Activated CD4-positive, alpha-beta memory T cell treated with anti-CD3 and anti-CD28 coated beads, Interleukin-2, amount 10 ng/mL, durations not matched to agents 7 days and 5 days (primary cell): ENCODE measurements around the gene SPATA24. TPM values are rescaled to one million over a fixed set of nuclear protein-coding genes. Genes with fewer than 3 reads are reported as not detected.
"Not testable (repeated sequence)": the region's sequence is repeated elsewhere in the genome, so short reads cannot be mapped to it uniquely, and the experiment has no call there.

Experiments used
- CTCF ChIA-PET: fragments of 350-600 bp; sonication (Branson Sonifier 250); formaldehyde crosslinking; loops from one replicate; lab custom pipeline; 2021; ENCODE audit warnings: antibody characterized with exemption, inconsistent platforms; lab: Charles Lee
- POLR2A ChIA-PET: fragments of 350-600 bp; sonication (Branson Sonifier 250); formaldehyde crosslinking; loops from one replicate; lab custom pipeline; 2021; ENCODE audit warnings: antibody characterized with exemption; lab: Charles Lee
- DNase-seq: peaks from one replicate; pipeline ENCODE4 v3.0.0-alpha.2; 2020
- H3K27ac Mint-ChIP-seq: one replicate; pipeline ENCODE4 v1.8.0; 2021; ENCODE audit warnings: mild to moderate bottlenecking, mixed read lengths
- H3K27me3 Mint-ChIP-seq: one replicate; pipeline ENCODE4 v1.8.0; 2021; ENCODE audit warnings: mixed read lengths
- H3K36me3 Mint-ChIP-seq: one replicate; pipeline ENCODE4 v1.8.0; 2021; ENCODE audit warnings: low read depth, mixed read lengths
- H3K4me1 Mint-ChIP-seq: one replicate; pipeline ENCODE4 v1.8.0; 2021; ENCODE audit warnings: mixed read lengths
- H3K4me3 Mint-ChIP-seq: one replicate; pipeline ENCODE4 v1.8.0; 2021; ENCODE audit warnings: mild to moderate bottlenecking, mixed read lengths
- H3K9me3 Mint-ChIP-seq: one replicate; pipeline ENCODE4 v1.8.0; 2021; ENCODE audit warnings: mixed read lengths
- total RNA-seq, 2 experiments: library from RNA; stranded (reverse); gene quantifications; one replicate each; pipeline ENCODE4 v1.2.3, GENCODE V29; 2021

Gene SPATA24
- total RNA-seq, 2 experiments from 2014 or later = 9.4 to 9.5 TPM

DNA sequence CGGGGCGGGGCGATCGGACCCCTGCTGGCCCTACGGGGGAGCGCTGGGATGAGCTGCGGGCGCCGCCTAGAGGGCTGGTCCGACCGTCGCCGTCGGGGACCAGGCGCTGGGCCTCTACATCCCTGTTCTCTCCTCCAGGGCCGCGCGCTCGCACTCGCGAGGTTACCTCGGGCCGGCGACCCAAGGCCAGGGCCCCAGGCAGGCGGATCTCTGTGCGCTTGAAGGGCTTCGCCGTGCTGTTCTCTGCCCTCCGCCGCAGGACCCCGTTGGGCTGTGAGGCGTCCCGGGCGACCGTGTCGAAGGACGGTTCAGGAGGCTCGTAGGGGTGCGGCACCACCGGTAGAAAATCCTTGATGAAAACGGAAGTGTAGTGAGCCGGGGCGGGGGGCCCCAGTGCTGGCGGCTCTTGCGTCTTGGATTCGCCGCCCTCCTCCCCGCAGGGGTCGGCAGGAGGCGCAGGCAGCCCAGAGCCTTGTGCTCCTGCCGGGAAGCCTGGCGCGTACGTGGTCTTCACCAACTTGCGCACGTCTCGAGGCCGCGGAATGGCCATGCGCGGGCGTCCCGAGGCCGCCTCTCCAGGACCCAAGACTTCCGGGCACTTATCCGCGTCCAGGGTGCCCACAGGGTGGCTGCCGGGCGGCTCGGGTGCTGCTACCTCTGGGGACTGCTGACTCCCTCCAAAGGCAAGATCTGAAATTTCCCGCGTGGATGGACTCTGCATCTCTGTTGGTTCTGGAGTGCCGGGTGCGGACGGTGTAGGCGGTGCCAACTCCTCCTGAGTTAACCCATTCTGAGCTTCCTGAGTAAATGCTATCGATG, 11.0 kb downstream of the SPATA24 start:
- CTCF ChIA-PET = interaction anchor here (0.6 to 5.2 kb wide), 11 partner anchors 10 to 169 kb away, joined by 3 to 26 read pairs (median 3); partner anchors contain the start of genes PAIP2, SPATA24 and STING1
- POLR2A ChIA-PET = interaction anchor here (0.6 to 10.9 kb wide), 20 partner anchors 12 to 817 kb away, joined by 3 to 122 read pairs (median 7); partner anchors contain the start of genes DNAJC18, HSPA9, MATR3 and PAIP2
- Mint-ChIP-seq H3K36me3 (peaks cover 29% of the 10 kb centered on the region), H3K27me3 (no peaks in the 10 kb centered on the region), H3K9me3 (no peaks in the 10 kb centered on the region), H3K4me1 (peaks cover 65% of the 10 kb centered on the region), H3K27ac (peak overlapping the region; percentile 90), H3K4me3 (peak overlapping the region; percentile 99)
- peak; percentile 92 for DNase-seq

GRCh38 chr5:139392324-139392677, 11.6 kb downstream of the SPATA24 start:
- no peak for DNase-seq
- CTCF ChIA-PET = interaction anchor here (0.7 to 5.2 kb wide), 8 partner anchors 10 to 169 kb away, joined by 3 to 26 read pairs (median 4); partner anchors contain the start of genes PAIP2, SPATA24 and STING1
- peak overlapping the region; percentile 99 for H3K27ac Mint-ChIP-seq
- peaks cover 66% of the 10 kb centered on the region for H3K4me1 Mint-ChIP-seq
- peak overlapping the region; percentile 99 for H3K4me3 Mint-ChIP-seq
- H3K9me3 Mint-ChIP-seq = no peaks in the 10 kb centered on the region
- POLR2A ChIA-PET = interaction anchor here (0.7 to 10.9 kb wide), 20 partner anchors 12 to 849 kb away, joined by 3 to 122 read pairs (median 6); partner anchors contain the start of genes DNAJC18, ETF1, HSPA9 and MATR3
- no peaks in the 10 kb centered on the region for H3K27me3 Mint-ChIP-seq
- peaks cover 27% of the 10 kb centered on the region for H3K36me3 Mint-ChIP-seq

- ChIA-PET CTCF (interaction anchor here (0.6 to 5.2 kb wide), 12 partner anchors 9 to 170 kb away, joined by 3 to 26 read pairs (median 5); partner anchors contain the start of genes PAIP2, SPATA24 and STING1), POLR2A (interaction anchor here (0.7 to 10.9 kb wide), 27 partner anchors 10 to 849 kb away, joined by 3 to 122 read pairs (median 5); partner anchors contain the start of genes DNAJC18, ETF1, HSPA9 and MATR3)
- Mint-ChIP-seq H3K4me1 (peaks cover 63% of the 10 kb centered on the region), H3K27ac (peak overlapping the region; percentile 99), H3K36me3 (peaks cover 22% of the 10 kb centered on the region), H3K9me3 (no peaks in the 10 kb centered on the region), H3K27me3 (no peaks in the 10 kb centered on the region), H3K4me3 (peak overlapping the region; percentile 99)
- DNase-seq = peak; percentile 58
Measured at GRCh38 chr5:139391570-139392323, 12.1 kb downstream of the SPATA24 start.

DNA sequence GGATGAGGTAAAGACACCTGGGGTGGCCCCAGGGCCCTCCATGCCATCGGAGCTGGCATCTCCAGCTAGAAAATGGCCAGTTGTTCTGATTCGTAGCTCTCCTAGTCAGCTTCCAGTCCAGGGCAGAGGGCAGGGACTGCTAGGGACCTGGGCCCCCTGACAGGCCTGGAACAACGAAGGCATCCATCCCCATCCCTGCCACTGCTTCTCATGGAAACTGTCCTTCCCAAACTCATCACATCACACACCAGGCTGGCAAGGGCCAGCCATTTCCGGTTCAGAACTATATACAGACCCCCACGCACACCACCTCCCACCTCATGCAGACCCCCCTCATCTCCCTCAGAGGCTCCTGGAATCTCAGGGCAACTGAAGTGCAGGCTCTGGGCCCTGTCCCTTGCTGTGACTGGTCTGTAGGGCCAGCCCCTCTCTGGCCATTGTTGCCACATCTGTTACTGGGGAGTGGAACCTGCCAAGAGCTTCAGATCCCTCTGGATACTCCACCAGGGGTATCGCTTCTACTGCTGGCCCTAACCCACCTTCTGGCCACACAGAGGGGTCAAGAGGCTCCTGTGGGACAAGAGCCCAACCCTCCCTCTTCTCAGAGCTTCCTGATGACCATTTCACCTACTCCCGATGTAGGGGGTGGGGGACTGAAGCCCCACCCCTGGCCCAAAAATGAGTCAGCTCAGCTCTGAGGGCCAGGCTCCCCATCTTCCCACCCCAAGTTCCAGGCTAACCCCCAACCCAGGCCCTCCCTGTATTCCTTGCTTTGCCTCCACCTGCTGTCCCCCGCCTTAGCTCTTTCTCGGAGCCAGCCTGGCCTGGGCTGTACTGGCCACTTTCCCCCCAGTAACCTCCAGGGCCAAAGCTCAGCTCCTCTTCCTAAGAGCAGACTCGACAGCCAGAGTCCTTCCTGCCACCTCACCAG, 13.0 kb downstream of the SPATA24 start:
- peak overlapping the region; percentile 99 for H3K27ac Mint-ChIP-seq
- no peaks in the 10 kb centered on the region for H3K27me3 Mint-ChIP-seq
- peaks cover 14% of the 10 kb centered on the region for H3K36me3 Mint-ChIP-seq
- H3K4me1 Mint-ChIP-seq = peaks cover 64% of the 10 kb centered on the region
- DNase-seq = no peak
- peak overlapping the region; percentile 99 for H3K4me3 Mint-ChIP-seq
- CTCF ChIA-PET = interaction anchor here (0.6 to 5.2 kb wide), 10 partner anchors 9 to 139 kb away, joined by 3 to 26 read pairs (median 6); partner anchors contain the start of genes PAIP2 and SPATA24
- no peaks in the 10 kb centered on the region for H3K9me3 Mint-ChIP-seq
- POLR2A ChIA-PET = interaction anchor here (0.9 to 10.9 kb wide), 29 partner anchors 9 to 848 kb away, joined by 3 to 122 read pairs (median 5); partner anchors contain the start of genes ETF1, HSPA9, MATR3 and PAIP2

DNA sequence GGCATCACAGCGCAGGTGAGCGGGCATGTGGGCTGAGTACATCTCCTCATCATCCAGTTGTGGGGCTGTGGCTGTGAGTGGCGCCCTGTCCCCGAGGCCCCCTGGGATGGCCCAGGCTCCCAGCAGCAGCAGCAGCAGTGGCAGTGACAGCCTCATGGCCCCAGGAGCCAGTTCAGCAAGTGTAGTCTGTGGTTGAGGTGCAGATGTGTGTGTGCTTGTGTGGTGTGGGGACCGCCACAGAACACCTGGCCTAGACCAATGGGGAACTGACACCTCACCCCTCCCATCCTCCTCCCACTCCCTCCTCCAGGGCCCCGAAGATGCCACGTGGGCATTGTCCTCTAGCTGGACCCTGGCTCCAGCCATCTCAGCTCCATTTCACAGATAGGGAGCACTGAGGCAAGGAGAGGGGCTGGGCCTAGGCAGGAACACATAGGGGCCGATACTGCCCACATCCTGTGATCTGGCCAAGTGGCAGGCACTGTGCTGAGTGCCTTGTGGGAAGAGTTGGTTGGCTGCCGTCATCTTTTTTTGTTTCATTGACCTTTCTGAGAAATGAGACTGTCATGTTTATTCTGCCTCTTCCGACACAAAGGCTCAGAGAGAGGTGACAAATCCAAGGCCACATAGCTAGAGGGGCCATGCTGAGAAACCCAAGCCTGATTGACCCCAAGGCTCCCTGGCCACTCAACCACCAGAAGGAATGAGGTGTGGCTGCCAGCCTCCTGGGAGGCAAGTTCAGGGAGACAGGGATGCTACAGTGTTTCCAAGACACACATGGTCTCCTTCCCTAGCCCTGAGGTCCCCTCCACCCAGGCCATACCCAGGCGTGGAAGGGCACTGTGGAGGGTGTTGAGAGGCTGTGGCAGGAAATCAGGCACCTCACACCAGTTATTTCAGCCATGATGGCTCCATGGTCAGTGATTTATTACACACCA, 13.9 kb downstream of the SPATA24 start, which contains the start of gene MZB1:
TSS of gene MZB1 (minus strand) at position 213 of the 938 bp plus-strand sequence. CDS start at position 156, 57 bp downstream.
- ChIA-PET POLR2A (interaction anchor here (0.6 to 10.9 kb wide), 25 partner anchors 9 to 815 kb away, joined by 3 to 122 read pairs (median 4); partner anchors contain the start of genes HSPA9, MATR3, PAIP2 and SPATA24), CTCF (interaction anchor here (0.6 to 5.2 kb wide), 8 partner anchors 13 to 870 kb away, joined by 3 to 26 read pairs (median 6); partner anchors contain the start of genes MATR3, PAIP2 and SPATA24)
- H3K27me3 Mint-ChIP-seq = no peaks in the 10 kb centered on the region
- peaks cover 65% of the 10 kb centered on the region for H3K4me1 Mint-ChIP-seq
- peak; percentile 89 for DNase-seq
- H3K9me3 Mint-ChIP-seq = no peaks in the 10 kb centered on the region
- H3K36me3 Mint-ChIP-seq = peaks cover 14% of the 10 kb centered on the region
- peak within 1 kb of the TSS; percentile 99 for H3K27ac Mint-ChIP-seq
- H3K4me3 Mint-ChIP-seq = peak within 1 kb of the TSS; percentile 99

DNA sequence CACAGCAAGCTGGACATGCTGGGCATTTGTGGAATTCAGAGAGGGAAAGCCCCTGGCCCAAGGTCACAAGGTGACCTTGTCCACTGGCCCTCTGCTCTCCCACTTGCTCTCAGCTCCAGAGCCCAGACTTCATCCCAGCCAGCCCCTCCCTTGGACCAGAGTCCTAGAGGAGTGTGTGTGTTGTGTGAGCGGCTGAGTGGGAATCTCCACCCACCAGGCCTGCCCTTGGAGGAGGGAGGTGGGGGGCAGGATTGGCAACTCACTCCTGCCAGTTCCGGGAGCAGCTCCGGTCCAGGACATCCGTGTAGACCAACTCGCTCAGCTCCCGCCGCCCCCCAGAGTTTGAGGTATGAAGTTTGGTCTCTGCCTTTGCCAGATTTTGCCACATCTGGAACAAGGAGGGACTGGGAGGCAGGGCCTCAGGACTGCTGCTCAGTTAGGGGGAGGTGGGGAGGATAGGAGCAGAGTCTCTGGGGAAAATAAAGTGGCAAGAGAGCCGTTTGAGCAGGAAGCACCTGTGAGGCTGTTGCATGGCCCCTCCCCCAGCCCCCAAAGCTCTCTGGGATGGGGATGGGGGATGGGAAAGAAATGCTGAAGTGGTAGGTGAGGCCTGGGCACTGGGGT, 15.6 kb downstream of the SPATA24 start:
- Mint-ChIP-seq H3K9me3 (no peaks in the 10 kb centered on the region), H3K4me1 (peaks cover 75% of the 10 kb centered on the region), H3K27me3 (no peaks in the 10 kb centered on the region), H3K27ac (peak overlapping the region; percentile 52), H3K36me3 (peaks cover 14% of the 10 kb centered on the region), H3K4me3 (peak overlapping the region; percentile 99)
- DNase-seq = no peak
- ChIA-PET POLR2A (interaction anchor here (0.6 to 10.9 kb wide), 7 partner anchors 12 to 175 kb away, joined by 3 to 122 read pairs (median 5); partner anchors contain the start of genes MATR3, PAIP2, SPATA24 and UBE2D2), CTCF (interaction anchor here (0.5 kb wide), 1 partner anchor 795 kb away, joined by 4 read pairs; no protein-coding TSS in a partner anchor)

DNA sequence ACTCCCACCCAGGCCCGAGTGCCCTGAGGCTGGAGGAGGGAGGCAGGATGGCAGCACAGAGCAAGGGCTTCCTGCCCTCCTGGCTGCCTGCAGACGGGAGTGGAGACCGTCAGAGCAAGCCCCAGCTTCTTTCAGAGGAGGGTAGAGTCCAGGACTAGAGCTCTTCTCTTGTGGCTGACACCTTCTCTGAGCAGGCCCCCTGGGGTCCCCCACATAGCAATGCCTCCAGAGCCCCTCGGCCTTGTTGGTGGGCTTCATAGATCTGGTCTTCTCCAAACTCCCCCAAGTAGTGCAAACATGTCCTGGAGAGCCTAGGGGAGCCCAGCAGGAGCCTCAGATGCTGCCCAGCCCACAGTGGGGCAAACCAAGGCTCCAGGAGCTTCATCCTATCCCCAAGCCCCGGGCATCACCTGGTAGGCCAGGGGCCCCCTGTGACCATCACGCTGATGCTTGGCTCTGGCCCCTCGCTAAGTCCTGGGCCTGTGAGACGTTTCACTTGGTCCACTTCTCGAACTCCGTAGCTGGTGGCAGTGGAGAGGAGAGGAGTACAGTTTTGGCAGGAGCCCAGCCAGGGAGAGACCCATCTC, 16.2 kb downstream of the SPATA24 start:
- peaks cover 75% of the 10 kb centered on the region for H3K4me1 Mint-ChIP-seq
- H3K4me3 Mint-ChIP-seq = peak overlapping the region; percentile 99
- no peaks in the 10 kb centered on the region for H3K9me3 Mint-ChIP-seq
- H3K27me3 Mint-ChIP-seq = no peaks in the 10 kb centered on the region
- no peak for DNase-seq
- H3K36me3 Mint-ChIP-seq = peaks cover 14% of the 10 kb centered on the region
- ChIA-PET CTCF (interaction anchor here (0.5 to 1.3 kb wide), 2 partner anchors 46 to 795 kb away, joined by 4 read pairs; partner anchors contain the start of gene PAIP2), POLR2A (interaction anchor here (0.7 to 10.9 kb wide), 7 partner anchors 11 to 174 kb away, joined by 3 to 122 read pairs (median 5); partner anchors contain the start of genes MATR3, PAIP2, SPATA24 and UBE2D2)
- peak overlapping the region; percentile 49 for H3K27ac Mint-ChIP-seq

- H3K27me3 Mint-ChIP-seq, DNase-seq, H3K4me3 Mint-ChIP-seq, H3K9me3 Mint-ChIP-seq: not testable (repeated sequence)
- peak overlapping the region; percentile 49 for H3K27ac Mint-ChIP-seq
- H3K4me1 Mint-ChIP-seq = peaks cover 75% of the 10 kb centered on the region
- peaks cover 14% of the 10 kb centered on the region for H3K36me3 Mint-ChIP-seq
- POLR2A ChIA-PET = interaction anchor here (0.9 to 10.9 kb wide), 6 partner anchors 16 to 175 kb away, joined by 3 to 122 read pairs (median 6); partner anchors contain the start of genes MATR3, PAIP2, SPATA24 and UBE2D2
- CTCF ChIA-PET = interaction anchor here (1.0 to 1.3 kb wide), 2 partner anchors 45 to 127 kb away, joined by 3 to 4 read pairs; partner anchors contain the start of gene PAIP2
Measured at GRCh38 chr5:139386956-139387355, 16.9 kb downstream of the SPATA24 start.

DNA sequence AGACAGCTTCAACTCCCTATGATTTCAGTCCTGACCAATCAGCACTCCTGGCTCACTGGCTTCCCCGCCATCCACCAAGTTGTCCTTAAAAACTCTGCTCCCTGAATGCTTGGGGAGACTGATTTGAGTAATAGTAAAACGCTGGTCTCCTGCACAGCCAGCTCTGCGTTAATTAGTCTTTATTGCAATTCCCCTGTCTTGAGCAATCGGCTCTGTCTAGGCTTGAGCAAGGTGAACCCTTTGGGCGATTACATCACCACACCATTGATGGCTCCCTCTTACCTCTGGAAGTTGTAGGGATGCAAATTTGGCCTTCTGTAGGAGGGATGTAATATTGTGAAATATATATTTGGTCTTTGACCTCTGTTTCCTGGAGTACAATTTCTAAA, 17.8 kb downstream of the SPATA24 start:
- peaks cover 9% of the 10 kb centered on the region for H3K36me3 Mint-ChIP-seq
- H3K4me1 Mint-ChIP-seq = peaks cover 66% of the 10 kb centered on the region
- H3K27ac Mint-ChIP-seq = peak overlapping the region; percentile 88
- H3K9me3 Mint-ChIP-seq = no peaks in the 10 kb centered on the region
- DNase-seq = no peak
- H3K4me3 Mint-ChIP-seq = peak overlapping the region; percentile 70
- ChIA-PET POLR2A (interaction anchor here (0.9 to 10.9 kb wide), 6 partner anchors 9 to 176 kb away, joined by 3 to 122 read pairs (median 6); partner anchors contain the start of genes MATR3, PAIP2 and SPATA24), CTCF (interaction anchor here (1.0 kb wide), 1 partner anchor 128 kb away, joined by 3 read pairs; no protein-coding TSS in a partner anchor)
- no peaks in the 10 kb centered on the region for H3K27me3 Mint-ChIP-seq
